Measurements from ENCODE around the gene SBF2.
"Not testable (repeated sequence)": the region's sequence is repeated elsewhere in the genome, so short reads cannot be mapped to it uniquely, and the experiment has no call there.

Gene SBF2

GRCh38 chr11:10044618-10045017 is 249.4 kb downstream of the SBF2 start:
- DNase-seq = no peak

GRCh38 chr11:10042699-10043098 is 251.3 kb downstream of the SBF2 start:
- no peak for DNase-seq

GRCh38 chr11:10041748-10042446 is 252.1 kb downstream of the SBF2 start:
- DNase-seq = no peak

DNA sequence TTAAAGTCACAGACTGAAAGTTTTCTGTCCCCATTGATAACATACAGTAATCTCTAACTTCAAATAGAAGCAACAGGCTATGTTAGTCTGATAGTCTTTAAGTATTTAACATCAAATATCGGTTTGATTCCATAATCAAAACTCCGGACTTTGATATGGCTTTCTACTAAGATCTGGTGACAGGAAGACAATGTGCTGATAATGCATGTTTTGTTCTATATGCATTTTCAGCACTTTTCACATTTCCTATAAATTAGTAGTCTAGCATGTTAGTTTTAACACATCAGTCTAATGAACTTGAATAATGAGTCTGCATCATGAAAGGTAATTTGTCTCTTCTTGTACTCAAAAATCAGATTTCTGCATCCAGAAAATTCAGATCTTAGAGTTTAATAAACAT is 252.7 kb downstream of the SBF2 start:
- no peak for DNase-seq

- DNase-seq = no peak
Observed at GRCh38 chr11:10038521-10039302, 255.3 kb downstream of the SBF2 start.

DNA sequence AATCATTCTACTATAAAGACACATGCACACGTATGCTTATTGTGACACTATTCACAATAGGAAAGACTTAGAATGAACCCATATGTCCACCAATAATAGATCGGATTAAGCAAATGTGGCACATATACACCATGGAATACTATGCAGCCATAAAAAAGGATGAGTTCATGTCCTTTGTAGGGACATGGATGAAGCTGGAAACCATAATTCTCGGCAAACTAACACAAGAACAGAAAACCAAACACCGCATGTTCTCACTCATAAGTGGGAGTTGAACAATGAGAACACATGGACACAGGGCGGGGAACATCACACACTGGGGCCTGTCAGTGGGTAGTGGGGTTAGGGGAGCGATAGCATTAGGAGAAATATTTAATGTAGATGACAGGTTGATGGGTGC is 258.1 kb downstream of the SBF2 start:
- DNase-seq = not testable (repeated sequence)

- no peak for DNase-seq
Observed at GRCh38 chr11:10032935-10033334, 261.1 kb downstream of the SBF2 start.

DNA sequence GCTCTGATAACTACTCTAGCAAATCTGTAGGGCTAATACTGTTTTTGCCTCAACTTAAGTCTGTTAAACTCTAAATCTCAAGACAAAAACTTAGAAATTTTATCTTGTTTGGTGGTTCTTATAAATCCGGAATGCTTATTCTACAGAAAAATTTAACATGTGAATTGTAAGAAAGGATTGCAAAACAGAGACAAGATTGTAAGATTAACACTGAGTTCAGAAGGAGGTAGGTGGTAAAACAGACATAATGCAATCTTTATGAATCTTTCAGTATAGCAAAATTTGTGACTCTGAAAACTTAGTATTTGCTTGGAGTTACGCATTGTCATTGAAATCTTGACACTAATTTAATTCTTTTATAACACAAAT is 263.9 kb downstream of the SBF2 start:
- no peak for DNase-seq

DNA sequence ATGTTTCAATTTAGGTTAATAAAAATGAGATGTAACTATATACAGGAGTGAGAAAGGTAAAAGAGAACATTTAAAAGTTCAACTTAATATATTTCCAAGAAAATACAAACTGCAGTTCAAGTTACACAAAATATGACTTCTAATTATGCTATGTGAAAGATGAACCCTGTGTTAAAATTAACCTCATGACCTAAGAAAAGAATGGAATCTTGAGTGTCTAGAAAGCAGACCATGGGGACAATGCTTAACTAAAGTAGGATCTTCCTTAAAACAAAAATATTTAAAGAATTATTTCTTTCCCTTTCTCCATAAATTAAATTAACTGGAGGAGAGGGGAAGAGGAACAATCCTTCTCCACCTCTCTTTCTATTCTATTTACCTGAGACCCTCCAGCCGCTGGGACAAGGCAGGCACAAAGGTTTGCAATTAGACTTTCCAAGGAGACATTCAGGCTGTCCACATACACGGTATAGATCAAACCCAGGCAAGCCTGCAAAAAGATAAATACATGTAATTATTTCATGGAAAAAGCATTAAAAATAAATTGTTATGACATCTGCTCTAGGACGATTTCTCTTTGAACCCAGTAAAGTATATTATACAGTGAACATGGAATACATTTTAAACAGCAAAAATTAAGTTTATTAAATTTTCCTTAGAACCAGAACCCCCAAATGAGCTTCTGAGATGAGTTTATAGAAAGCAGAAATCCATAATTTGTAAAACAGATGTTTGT is 264.5 kb downstream of the SBF2 start:
- no peak for DNase-seq

DNA sequence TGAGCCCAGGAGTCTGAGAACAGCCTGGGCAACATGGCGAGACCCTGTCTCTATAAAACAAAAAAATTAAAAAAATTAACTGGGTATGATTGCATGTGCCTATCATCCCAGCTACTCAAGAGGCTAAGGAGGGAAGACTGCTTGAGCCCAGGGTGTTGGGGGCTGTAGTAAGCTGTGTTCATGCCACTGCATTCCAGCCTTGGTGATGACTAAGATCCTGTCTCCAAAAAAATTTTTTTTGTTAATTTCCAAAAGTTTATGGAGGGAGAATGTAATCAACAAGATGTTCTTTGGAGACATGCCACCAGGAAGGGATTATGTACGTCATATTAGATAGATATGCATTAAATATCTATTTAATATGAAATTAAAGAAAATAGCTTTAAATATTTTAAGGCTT is 267.5 kb downstream of the SBF2 start:
- DNase-seq = no peak

- no peak for DNase-seq
Observed at GRCh38 chr11:10023212-10023611, 270.8 kb downstream of the SBF2 start.

DNA sequence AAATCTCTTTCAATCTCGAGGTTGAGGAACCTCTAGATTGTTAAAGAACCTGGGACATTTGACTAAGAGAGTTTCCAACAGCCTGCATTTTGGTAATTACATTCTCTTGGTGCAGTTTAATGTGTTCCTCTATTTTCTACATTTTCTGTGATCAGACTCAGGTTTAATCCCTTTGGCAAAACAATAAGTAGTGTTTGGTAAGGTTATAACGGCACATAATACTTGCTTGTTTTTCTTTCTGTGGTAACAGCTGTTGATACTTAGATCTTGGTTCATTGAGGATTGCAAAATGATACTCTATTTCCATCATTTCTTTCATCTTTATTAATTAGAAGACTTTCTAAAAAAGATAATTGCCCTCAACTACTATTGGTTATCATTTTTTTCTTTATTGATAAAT is 271.3 kb downstream of the SBF2 start:
- DNase-seq = no peak

- no peak for DNase-seq
Observed at GRCh38 chr11:10021563-10021962, 272.5 kb downstream of the SBF2 start.

DNA sequence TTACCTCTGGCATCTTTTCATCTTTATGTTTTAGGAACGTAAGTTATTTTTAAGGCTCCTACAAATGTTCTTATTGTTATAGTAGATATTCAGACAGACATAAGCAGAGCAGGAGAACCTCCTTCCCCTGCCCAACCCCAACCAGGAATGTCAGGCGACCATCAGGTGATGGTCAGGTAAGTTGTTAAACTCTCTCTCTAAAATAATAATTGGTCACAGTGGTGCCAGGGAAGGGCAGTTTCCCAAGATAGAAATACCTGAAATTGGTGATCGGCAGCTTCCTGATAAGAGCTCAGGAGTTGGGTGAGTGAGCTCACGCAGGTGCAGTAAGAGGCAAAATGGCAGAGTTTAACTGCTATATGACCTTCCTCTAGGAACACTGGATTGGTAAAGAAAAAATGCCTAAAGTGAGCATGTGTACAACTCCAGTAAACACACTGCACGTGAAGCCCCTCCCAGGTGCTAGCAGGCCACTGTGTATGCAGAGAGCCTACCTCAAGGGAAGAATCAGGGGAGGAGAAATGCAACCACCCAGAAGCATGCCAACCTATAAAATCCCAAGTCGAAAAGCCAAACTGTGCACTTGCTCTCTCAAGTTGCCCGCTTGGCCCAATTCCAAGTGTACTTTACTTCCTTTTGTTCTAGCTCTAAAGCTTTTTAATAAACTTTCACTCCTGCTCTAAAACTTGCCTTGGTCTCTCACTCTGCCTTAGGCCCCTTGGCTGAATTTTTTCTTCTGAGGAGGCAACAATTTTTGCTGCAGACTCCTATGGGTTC is 273.9 kb downstream of the SBF2 start:
- no peak for DNase-seq

- no peak for DNase-seq
Observed at GRCh38 chr11:10017911-10018310, 276.1 kb downstream of the SBF2 start.

DNA sequence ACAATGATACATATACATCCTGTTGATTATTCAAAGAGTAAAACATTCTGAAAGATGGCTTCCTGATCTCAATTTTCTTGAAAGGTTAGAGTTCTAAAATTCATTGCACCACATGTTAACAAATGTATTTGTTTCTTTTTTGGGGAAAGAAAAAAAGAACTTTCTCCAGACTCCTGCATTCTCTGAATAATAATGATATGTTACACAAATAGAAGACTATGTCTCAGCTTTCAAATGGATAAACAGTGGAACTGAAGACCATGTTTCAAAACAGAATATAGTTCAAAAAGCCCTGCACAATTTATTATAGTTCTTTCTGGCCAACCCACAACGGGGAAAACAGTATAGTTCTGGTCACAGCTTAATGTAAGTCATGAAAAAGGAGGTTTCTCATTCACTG is 277.0 kb downstream of the SBF2 start:
- no peak for DNase-seq

DNA sequence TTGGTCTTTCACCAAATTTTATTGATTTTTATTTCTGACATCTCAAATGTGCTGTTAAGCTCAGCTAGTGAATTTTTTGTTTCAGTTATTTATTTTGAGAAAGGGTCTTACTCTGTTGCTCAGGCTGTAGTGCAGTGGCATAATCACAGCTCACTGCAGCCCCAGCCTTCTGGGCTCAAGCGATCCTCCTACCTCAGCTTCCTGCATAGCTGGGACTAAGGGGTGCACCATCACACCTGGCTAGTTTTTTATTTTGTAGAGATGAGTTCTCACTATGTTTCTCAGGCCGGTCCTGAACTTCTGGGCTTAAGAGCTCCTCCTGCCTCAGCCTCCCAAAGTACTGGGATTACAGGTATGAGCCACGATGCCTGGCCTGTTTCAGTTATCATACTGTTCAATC is 282.0 kb downstream of the SBF2 start:
- DNase-seq = no peak

DNA sequence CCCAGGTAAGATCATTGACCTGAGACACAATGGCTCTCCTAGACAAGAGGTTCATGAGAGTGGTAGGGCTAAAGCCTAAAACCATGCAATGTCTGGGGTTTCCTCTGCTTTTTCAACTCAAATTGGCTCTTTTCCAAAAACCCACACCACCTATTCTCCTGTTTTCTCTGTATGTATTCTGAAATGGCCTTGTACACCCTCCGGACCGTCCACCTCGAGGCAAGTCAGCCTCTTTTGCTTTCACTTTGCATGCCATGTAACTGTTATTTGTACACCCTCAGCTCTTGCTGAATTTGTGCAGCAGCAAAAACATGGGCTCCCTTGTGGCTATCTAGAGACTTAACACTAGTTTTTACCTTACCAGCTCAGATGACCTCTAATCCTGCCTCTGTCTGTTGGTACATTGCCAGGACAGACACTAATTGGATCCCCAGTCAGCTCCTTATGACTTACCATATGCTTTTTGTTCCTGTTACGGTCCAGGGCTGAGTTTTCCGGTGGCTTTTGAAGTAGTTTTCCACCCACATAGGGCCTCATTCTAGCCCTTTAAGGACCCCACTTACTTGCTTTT is 288.0 kb downstream of the SBF2 start:
- DNase-seq = no peak

DNA sequence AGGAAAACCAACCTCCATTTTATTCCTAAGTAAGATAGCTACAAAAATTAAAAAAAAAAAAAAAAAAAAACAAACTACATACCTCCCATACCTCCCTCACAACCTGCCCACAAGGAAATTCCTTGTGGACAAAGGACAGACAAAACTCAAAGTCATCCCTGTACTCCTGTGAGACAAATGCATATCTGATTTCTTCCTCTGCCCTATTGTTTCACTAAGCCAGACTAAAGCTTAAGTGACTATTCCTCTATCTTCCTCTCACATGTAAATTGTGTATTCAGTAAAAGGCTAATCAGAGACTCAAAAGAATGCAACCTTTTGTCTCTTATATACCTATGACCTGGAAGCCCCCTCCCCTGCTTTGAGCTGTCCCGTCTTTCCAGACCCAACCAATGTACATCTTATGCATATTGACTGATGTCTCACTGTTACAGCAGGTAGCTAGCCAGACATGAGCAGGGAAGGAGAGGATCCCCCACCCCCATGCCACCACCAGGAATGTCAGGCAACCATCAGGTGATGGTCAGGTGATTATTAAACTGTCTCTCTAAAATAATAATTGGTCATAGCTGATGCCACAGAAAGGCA is 289.4 kb downstream of the SBF2 start:
- DNase-seq = no peak

GRCh38 chr11:10002221-10002620 is 291.8 kb downstream of the SBF2 start:
- no peak for DNase-seq

- no peak for DNase-seq
Observed at GRCh38 chr11:9992306-9992705, 301.7 kb downstream of the SBF2 start.

GRCh38 chr11:9990221-9990973 is 303.6 kb downstream of the SBF2 start:
- no peak for DNase-seq

Measured in NCI-H1092 (cell line).